IPS-11a (cell line): ENCODE measurements around the gene SPOCK1.

Experiments
- H3K4me3 ChIP-seq: one replicate; pipeline ENCODE4 v1.5.1; 2013; ENCODE audit warnings: low read depth, low read length, control low read depth

The SPOCK1 gene

GRCh38 chr5:137446615-137447014, 52.5 kb downstream of the SPOCK1 start:
- no peak overlapping the region for H3K4me3 ChIP-seq

DNA sequence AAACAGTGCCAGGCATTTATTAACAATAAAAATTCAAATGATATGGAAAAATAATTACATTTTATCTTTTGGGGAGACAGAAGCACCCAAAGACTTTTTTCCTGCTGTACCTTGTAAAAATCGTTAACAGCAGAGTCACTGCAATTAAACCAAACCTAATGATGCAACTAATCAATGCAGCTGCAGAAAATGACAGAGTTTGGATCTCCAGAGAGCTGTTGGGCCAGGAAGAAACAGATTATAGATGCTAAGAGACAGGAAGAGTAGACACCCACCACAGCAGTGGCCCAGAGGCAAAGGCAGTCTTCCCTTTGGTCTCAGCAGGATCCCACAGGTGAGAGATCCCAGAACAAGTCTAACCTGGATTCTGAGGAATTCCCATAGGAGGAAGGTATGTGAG, 53.0 kb downstream of the SPOCK1 start:
- no peak overlapping the region for H3K4me3 ChIP-seq

DNA sequence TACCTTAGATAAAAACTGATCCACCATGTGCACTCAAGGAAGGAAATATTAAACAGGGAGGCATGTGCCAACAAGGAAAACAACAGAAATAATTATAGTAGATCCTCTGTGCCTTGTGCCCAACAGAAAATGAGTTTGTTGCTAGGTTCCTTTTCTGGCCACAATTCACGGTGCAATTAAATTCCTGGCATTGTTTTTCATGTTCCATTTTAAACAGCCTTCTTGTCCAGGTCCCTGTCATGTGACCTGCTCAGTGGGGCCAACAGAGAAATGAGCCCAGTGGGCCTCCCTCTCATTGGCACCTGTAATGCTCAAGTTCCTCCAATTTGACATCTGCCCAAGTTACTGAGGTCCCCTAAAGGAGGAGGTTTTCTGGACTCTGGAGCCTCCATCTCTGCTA, 56.5 kb downstream of the SPOCK1 start:
- no peak overlapping the region for H3K4me3 ChIP-seq

GRCh38 chr5:137441476-137441875, 57.6 kb downstream of the SPOCK1 start:
- H3K4me3 ChIP-seq = no peak overlapping the region

GRCh38 chr5:137440795-137441194, 58.3 kb downstream of the SPOCK1 start:
- H3K4me3 ChIP-seq = no peak overlapping the region

GRCh38 chr5:137439645-137440044, 59.5 kb downstream of the SPOCK1 start:
- no peak overlapping the region for H3K4me3 ChIP-seq

DNA sequence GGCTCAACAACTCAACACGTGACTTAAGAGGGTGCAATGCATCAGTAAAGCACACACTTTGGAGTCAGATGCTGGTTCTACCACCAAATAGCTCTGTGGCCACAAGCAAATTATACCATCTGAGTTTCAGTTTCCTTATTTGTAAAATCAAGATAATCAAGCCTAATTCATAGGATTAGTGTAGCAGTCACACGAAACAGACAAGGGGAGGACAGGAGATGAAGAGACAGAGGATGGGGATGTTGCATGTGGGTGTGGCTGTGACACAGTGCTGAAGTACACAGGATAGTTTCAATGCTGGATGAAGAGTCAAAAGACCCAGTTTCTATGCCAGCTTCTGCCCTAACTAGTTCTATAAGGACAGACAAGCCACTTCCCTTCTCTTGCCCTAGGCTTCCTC, 60.2 kb downstream of the SPOCK1 start:
- no peak overlapping the region for H3K4me3 ChIP-seq

DNA sequence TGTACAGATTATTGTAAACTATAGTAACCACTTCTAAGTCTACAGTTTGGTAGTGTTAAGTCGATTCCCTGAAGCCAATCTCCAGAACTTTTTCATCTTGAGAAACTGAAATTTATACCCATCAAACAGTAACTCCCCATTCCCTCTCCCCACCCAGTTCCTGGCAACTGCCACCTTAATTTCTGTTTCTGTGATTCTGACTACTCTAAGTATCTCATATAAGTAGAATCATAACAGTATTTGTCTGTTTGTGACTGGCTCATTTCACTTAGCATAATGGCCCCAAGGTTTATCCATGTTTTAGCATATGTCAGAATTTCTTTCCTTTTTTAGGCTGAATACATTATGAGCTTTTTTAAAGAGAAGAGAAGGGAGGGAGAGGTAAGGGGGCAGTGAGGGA, 61.4 kb downstream of the SPOCK1 start:
- H3K4me3 ChIP-seq = no peak overlapping the region

DNA sequence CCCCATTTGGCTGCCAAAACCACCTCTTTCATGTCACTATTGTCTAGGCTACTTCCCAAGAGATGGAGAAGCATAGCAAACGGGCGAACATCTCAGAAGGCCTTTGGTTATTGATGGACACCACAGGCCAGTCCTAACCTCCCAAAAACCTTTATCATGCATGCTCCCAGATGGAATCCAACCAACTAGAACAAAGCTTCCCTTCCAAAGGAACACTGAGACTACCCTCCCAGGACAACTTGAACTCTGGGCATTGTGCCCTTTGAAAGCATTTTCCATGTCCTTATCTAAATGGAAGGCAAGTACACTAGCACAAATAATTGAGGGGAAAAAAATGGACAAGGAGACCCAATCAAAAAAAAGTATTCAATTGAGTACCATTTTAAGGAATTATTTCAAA, 65.6 kb downstream of the SPOCK1 start:
- no peak overlapping the region for H3K4me3 ChIP-seq

DNA sequence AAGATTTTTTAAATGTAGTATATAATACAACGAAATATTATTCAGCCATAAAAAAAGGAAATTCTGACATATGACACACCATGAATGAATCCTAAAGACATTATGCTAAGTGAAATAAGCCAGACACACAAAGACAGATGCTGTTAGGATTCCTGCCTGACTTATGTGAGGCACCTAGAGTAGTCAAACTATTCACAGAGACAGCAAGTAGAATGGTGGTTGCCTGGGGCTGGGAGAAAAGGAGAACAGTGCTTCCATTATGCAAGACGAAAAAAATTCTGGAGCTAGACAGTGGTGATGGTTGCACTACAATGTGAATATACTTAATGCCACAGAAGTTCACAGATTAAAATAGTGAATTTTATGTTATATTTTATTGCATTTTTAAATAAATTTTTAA, 66.8 kb downstream of the SPOCK1 start:
- H3K4me3 ChIP-seq = no peak overlapping the region

DNA sequence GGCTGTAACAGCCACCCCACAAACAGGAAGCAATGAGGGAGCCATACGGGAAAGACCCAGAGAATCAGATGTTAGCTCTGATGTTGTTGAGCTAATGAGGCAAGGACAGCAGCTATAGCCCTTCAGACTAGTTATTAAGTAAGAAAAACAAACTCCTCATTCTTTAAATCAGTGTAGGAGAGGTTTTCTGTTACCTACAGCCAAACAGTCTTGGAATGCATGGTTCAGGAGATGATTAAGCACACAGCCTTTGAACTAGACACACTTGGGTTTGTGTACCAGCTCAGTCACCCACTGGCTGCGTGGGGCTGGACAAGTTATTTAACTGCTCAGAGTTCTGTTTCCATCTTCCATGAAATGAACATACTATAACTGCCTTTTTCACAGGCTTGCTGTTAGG, 68.1 kb downstream of the SPOCK1 start:
- H3K4me3 ChIP-seq = no peak overlapping the region

DNA sequence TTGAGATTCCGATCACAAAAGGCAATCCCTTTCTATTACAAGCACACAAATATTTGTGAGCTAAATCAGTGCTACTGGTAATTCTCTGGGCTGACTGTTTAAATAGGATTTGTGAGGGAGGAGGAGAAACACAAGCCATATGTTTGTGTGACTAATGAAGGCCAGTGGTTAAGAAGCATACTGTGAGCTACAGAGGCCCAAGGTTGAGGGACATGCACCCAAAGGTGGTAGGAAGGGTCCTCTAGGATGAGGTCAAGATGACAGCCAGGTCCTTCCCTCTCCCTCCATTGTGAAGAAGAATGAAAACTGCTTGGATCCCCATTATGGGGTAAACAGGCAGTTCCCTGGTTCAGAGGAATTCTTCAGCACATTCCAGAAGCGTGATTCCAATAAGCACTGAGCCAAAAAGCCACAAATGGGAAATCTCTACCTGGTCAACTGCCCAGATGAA, 83.9 kb downstream of the SPOCK1 start:
- H3K4me3 ChIP-seq = no peak overlapping the region

DNA sequence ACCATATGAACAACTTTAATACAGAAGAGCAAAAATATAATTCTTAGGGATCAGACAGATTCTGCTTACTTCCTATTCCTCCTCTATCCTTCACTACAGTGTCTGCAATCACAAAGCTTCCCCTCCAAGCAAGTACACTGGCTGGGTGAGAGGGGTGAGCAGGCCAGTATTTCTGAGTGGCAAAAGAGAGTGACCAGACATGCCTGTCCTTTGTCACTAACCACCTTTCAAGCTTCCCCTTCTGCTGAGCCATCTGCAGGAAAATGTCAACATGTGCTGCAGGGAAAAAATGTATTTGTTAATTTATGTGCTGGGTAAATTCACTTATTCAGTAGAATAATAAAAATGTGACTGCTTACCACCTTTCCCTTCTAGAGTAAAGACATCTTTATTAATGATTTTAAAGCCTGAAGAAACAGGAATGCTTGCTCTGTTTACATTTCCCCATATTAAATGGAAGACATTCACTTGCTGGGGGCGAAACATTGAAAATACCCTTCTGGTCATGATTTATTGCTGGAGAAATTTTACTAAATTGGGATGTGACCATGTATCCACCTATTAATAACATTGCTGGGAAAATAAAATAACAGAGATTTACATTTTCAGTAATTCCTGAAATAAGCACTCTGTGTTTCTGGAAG, 84.9 kb downstream of the SPOCK1 start:
- H3K4me3 ChIP-seq = no peak overlapping the region

GRCh38 chr5:137412136-137412535, 87.0 kb downstream of the SPOCK1 start:
- no peak overlapping the region for H3K4me3 ChIP-seq

- no peak overlapping the region for H3K4me3 ChIP-seq
These were observed 88.7 kb downstream of the SPOCK1 start for GRCh38 chr5:137410234-137411010.

GRCh38 chr5:137409736-137410135, 89.4 kb downstream of the SPOCK1 start:
- H3K4me3 ChIP-seq = no peak overlapping the region

GRCh38 chr5:137407090-137407489, 92.0 kb downstream of the SPOCK1 start:
- no peak overlapping the region for H3K4me3 ChIP-seq

DNA sequence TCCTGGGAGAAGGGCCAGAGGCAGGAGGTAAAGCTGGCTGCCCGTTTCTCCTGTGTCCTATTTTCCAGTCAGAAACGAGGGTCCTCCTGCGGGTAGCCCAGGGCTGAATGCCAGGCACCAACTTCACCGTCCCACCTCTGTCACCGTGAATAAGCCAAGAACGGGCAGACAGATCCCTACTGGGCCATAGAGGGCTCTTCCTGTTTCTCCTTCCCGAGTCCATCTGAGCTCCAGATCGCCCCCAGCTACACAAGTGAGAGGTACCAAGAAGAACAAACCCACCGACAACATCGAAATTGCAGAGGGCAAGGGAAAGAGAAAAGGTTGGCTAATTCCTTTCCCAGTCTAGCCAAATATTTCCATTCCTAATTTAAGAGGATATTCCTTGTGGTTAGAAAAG, 93.7 kb downstream of the SPOCK1 start:
- H3K4me3 ChIP-seq = no peak overlapping the region

DNA sequence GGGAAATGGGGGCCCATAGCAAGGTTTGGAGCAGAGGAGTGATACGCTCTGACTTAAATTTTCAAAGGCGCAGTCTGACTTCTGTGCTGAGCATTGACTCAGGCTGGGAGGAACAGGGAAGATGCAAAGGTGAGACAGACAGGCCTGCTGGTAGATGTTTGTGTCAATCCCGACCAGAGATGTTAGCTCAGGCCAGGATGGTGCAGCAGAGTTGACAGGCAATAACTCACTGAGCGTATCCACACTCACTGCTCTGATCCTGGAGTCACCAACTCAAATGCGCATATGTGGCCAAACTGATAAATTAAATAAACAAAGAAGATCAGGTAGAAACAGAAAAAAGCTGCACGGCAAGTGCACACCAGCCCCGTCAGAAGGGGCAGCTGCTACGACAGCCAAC, 95.3 kb downstream of the SPOCK1 start:
- no peak overlapping the region for H3K4me3 ChIP-seq

DNA sequence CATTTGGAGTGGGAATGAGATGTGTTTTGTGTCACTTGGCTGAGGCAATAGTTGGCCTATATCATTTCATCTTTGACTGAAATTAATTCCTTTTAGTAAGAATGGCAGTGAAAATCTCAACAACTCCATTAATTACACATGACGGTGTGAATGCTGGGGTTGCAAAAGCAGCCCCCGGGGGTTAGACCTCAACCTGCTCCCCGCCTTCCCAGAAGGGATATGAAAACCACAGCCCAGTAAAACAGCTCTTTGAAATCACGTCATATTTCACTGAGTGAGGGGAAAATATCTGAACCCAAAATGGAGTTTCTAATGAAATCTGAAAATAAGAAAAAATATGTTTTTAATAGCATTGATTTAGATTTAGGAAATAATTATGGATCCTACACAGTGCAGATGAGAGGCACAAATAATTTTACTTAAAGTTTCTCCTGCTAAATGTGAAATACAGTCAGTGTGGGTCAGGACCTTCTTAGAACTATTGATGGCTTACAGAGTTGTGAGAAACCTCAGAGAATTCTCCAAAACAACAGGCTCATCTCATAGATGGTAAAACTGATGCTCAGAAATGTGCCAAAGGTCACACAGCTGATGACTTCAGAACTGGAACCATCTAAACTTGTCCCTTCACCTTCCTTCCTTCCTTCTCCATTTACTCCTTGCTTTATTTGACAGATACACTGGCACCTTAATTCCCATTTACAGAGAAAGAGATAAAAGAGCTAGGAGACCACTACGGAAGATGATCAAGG, 96.5 kb downstream of the SPOCK1 start:
- H3K4me3 ChIP-seq = no peak overlapping the region

GRCh38 chr5:137401946-137402345, 97.2 kb downstream of the SPOCK1 start:
- no peak overlapping the region for H3K4me3 ChIP-seq

DNA sequence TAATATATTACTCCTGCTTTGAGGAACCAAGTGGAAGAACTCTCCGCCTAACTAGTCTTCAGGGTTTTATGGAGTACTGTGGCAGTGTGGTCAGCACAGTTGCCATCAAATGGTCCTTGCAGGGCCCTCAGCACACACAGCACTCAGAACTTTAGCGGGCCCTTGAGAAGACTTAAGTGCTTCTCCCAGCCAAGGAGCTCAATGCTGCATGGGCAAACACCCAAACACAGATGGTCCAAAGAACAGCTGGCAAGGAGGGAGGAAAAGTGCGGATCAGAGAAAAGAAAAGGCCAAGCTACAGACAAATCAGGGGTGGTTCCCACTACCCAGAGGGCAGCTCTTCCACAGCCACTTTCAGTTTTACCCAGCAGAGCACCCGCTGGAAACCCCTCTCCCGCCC, 98.6 kb downstream of the SPOCK1 start:
- no peak overlapping the region for H3K4me3 ChIP-seq
